GM18508 (cell line): ENCODE data around the gene MYO10.
"Not testable (repeated sequence)": the region's sequence is repeated elsewhere in the genome, so short reads cannot be mapped to it uniquely, and the experiment has no call there.

ENCODE experiments used
- ATAC-seq: cut with Tn5 transposase; IDR thresholded peaks from one replicate; pipeline ENCODE4 v1.9.1; 2021; ENCODE audit warnings: moderate number of reproducible peaks; ENCODE audit not compliant: insufficient read depth, unreplicated experiment

MYO10 gene

DNA sequence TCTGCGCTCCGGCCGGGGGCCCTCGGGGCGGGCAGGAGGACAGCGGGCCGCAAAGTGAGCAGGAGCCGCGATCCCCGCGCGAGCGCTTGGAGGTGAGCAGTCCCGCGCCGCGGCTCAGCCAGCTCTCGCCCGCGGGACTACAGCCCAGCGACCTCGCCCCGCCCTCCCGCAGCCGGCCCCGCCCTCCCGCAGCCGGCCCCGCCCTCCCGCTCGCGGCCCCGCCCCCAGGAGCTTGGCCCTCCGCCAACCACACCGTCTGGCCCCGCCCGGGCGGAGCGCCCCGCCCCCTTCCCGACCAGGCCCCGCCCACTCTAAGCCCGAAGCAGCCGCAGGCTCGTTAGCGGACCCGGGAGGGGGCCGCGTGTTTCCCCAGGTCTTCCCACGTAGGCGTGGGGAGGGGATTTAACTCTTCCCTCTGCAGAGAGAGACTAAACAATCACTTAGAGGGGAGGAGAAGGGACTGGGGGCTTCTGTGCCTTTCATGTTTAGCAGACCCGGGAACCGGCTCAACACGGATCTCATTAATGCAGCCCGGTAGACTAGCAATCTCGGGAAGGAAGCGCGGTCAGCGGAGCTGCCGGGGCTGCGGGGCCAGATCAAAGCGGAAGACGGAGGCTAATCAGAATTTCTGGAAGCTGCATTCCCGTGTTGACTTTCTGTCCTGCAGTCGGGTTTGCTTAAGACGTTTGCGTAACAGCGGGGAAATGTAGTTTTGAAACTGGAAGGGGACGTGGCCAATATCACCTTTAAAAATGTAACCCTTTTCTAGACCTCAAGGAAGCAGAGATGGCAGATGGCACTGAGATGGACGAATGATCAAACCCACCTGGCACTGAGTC is at the start of gene MYO10:
TSS of gene MYO10 (minus strand) at position 139 of the 839 bp plus-strand sequence. CDS start 480 bp downstream, outside the sequence.
- no peak for ATAC-seq

DNA sequence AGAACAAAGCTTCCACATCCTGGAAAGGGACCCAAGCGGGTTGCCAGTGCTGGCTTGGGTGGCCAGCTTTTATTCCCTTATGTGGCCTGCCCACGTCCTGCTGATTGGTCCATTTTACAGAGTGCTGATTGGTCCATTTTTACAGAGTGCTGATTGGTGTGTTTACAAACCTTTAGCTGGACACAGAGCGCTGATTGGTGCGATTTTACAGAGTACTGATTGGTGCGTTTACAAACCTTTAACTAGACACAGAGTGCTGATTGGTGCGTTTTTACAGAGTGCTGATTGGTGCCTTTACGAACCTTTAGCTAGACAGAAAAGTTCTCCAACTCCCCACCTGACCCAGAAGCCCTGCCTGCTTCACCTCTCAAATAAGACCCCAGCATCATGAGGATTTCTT is 49.2 kb upstream of the MYO10 start:
- ATAC-seq: not testable (repeated sequence)

DNA sequence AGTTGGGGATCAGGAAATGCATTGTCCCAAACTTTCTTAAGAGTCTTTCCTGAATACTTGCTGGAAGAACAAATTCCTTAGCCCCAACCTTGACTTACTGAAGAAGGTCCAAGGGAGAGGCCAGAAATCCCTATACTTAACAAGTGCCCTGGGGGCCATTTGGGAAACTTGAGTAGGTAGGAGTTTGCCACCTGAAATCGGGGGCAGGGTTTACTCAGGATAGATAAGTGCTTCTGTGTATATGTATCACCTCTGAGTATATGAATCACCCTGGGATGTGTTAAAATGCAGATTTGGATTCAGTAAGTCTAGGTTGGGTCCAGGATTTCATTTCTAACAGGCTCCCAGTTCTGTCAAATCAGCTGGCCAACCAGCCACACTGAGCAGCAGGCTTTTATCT is 47.9 kb upstream of the MYO10 start:
- no peak for ATAC-seq

DNA sequence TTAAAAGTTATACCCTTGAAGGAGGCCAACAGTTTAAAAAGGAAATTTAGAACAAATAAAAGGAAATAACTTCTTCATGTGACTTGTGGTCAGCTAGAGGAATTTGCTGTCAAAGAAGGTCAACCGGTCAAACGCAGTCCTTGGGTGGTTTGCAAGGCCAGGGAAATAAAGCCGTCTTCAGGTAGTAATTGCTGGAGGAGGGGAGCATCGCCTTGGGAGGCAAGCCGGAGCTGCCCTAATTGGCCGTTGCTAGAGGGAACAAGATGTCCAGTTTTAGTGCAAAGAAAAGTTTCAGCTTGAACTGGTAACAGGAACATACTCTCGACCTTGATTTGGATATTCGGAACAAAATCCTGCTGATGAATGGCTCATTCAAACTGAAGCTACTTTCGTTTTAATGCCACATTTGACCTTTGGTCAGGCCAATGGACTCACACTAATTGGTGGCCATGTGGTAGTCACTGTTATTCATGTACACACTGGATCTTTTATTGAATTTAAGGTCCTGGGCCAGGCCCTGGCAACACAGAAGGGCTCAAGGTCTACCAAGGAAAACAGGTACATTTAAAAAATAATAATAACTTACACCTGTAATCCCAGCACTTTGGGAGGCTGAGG is 47.0 kb upstream of the MYO10 start:
- no peak for ATAC-seq

DNA sequence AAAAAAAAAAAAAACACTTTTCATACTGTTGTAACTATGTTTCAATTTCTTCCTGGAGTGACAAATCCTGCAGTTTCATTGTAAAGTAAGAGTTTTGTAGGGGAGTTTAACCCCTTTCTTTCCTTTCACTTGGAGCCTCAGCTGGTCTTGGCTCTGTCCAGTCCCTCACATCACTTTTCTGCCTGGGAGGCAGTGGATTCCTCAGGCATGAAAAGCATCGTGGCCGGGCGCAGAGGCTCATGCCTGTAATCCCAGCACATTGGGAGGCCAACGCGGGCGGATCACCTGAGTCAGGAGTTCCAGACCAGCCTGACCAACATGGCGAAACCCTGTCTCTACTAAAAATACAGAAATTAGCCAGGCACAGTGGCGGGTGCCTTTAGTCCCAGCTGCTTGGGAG is 45.6 kb upstream of the MYO10 start:
- no peak for ATAC-seq

DNA sequence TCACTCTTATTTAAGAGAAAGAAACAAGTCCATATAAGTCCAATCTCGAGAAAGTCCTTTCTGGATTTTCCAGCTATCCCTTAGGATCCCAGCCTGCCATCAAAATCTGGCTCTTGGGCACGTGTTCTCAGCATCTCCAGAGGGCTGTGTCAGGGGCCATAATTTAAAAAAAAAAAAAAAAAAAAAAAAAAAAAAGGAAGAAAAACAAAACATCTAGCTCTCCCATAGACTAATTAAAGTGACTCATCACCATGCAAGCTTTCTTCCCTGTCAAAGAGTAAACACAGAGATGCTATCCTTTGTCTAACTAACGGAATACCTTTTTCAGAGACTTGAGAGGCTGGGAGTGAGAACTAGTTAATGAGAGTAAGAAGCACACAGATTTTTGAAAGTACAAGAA is 44.9 kb upstream of the MYO10 start:
- no peak for ATAC-seq

DNA sequence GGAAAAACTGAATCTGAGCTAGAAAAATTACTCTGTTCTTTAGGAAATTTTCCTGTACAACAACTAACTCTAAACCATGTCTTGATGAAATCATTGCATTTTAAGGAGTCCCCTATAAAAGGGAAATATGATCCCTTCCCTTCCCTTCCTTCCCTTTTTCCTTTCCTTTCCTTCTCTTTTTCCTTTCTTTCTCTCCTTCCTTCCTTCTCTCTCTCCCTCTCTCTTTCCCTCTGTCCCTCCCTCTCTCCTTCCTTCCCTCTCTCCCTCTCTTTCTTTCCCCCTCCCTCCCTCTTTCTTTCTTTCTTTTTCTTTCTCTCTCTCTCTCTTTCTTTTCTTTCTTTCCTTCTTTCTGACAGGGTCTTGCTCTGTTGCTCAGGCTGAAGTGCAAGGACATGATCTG is 42.2 kb upstream of the MYO10 start:
- no peak for ATAC-seq

DNA sequence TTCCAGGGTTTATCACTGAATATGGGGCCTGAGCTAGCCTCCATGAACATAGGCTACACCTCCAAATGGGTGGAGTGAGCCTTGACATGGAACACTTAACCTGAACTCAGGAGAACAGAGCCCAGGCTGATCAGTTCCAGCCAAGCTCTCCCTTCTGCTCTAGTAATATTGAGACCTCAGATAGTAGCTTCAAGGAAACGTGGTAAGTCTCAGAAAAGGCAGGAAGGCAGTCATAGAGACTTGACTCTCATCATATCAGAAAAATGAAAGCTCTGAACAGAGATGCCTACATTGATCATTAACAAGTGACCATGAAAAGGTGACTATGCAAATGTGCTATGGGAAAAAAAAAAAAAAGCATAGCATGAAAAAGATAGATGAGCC is 40.5 kb upstream of the MYO10 start:
- ATAC-seq: peak; percentile 80

DNA sequence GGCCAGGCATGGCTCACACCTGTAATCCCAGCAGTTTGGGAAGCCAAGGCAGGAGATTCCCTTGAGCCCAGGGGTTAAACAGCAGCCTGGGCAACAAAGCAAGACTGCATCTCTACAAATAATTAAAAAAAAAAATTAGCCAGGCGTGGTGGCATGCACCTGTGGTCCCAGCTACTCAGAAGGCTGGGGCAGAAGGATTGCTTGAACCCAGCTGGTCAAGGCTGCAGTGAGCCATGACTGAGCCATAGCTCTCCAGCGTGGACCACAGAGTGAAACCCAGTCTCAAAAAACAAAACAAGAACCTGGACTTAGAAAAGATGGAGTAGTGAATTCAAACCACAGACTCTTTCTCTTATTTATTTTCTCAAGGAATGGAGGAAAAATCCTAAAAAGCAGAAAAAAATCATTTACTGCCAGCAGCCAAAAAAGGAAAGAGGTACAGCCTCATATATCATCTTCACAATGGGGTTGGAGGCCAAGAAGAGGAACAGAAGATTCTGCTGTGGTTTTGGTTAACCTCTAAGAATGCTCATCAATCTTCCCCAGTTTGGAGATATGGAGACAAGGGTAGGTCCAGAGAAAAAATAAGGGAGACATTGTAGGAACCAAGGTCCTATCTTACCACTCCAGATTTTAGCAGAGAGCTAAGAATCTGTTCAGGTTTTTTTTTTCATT is 40.0 kb upstream of the MYO10 start:
- peak; percentile 69 for ATAC-seq

DNA sequence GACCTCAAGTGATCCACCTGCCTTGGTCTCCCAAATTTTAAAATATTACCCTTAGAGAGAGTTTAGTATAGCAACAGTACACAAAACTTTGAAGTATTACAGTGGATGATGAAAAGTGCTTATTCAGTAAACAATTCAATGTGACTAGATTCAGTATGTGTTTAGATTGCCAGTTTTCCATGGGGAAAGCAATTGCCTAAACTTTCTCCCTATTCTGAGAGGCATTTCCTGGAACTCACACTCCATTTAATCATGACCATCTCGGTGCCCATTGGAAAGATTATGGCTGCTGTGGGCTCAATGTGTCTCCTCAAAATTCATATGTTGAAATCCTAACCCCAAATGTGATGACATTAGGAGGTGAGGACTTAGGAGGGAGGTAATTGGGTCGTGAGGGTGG is 38.9 kb upstream of the MYO10 start:
- ATAC-seq: no peak

DNA sequence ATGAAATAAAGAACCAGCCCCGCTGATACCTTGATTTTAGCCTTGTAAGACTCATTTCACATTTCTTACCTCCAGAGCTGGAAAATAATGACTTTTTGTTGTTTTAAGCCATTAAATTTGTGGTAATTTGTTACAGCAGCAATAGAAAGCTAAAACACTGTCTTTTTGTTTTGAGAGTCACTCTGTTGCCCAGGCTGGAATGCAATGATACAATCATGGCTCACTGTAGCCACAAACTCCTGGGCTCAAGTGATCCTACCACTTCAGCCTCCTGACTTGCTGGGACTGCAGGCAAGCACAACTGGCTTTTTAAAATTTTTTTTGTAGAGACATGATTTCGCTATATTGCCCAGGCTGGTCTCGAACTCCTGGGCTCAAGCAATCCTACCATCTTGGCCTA is 34.7 kb upstream of the MYO10 start:
- no peak for ATAC-seq

DNA sequence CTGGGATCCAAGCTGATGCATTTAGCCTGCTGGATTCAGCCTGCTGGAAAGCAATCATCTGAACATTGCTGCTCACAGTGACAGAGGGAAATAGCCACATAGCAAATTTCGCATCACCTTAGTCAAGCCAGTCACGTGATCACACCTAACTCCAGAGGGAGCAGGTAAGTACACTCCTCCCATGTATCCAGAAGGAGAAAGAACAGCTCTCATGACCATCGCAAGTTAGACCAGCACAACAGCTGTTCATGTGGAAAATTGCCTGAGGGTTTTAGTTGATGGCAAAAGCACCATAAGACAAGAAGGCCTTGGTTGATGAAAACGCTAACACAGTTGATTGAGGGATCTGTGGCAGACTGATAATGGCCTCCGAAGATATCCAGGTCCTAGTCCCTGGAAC is 34.2 kb upstream of the MYO10 start:
- no peak for ATAC-seq

DNA sequence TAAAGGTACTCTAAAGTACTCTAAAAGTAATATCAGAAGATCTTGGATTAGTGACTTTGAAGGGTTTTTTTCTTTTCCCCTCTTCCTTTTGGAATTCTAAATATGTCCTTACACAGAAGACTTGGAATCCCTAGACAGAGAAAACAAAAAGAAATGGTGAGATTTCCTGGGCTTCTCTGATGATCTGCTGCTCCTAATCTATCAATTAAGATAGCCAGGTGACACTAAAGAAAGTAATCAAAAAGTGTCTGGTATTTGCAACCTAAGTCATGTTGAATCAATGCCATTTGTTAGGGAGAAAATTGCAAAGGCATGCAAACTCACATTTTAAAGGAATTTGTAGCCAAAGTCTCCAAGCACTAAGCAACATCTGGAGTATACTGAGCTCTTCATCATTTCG is 29.5 kb upstream of the MYO10 start:
- ATAC-seq: no peak

DNA sequence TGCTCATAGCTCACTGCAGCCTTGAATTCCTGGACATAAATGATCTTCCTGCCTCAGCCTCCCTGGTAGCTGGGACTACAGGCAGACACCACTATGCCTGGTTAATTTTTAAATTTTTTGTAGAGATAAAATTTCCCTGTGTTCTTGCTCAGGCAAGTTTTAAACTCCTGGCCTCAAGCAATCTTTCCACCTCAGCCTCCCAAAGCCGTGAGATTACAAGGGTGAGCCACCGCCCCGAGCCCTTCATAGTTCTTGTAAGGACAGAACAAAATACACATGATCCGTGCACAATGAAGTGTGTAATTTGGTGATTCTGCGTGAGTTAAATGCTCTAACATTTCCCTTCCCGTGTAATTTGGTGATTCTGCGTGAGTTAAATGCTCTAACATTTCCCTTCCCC is 27.7 kb upstream of the MYO10 start:
- no peak for ATAC-seq

DNA sequence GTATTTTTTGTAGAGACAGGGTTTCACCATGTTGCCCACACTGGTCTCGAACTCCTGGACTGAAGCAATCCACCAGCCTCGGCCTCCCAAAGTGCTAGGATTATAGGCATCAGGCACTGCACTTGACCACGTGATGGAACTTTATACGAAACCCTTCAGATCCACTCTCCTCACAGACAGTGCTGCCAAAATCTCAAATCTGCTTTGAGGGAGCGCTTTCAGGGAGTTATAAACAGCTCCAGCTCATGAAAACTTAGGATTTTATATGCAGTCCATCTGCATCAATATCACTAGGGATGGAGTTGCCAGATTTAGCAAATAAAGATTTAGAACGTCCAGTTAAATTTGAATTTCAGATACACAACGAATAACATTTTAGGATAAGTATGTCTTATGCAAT is 25.0 kb upstream of the MYO10 start:
- ATAC-seq: no peak

DNA sequence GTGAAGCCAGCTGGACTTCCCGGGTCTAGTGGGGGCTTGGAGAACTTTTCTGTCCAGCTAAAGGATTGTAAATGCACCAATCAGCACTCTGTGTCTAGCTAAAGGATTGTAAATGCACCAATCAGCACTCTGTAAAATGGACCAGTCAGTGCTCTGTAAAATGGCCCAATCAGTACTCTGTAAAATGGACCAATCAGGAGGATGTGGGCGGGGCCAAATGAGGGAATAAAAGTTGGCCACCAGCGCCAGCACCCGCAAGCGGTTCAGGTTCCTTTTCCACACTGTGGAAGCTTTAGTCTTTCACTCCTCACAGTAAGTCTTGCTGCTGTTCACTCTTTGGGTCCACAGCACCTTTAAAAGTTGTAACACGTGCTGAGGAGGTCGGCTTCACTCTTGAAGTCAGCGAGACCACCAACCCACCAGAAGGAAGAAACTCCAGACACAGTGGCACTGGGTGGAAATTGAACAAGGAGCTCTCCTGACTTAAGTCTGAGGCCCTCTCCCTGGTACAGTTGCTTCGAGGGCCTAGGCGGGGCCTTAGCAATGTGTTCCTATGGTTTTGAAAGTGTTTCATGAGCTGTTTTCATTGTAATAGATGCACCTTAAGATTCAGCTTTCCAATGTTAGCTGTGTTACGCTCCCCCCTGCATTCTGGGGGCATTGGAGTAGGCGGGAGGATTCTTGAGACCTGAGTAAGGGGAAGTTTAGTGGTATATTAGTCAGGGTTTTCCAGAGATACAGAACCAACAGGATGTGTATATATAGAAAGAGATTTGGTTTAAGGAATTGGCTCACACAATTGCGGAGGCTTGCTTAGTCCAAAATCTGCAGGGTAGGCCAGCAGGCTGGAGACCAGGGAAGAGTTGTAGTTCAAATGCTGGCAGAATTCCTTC is 21.5 kb upstream of the MYO10 start:
- no peak for ATAC-seq

DNA sequence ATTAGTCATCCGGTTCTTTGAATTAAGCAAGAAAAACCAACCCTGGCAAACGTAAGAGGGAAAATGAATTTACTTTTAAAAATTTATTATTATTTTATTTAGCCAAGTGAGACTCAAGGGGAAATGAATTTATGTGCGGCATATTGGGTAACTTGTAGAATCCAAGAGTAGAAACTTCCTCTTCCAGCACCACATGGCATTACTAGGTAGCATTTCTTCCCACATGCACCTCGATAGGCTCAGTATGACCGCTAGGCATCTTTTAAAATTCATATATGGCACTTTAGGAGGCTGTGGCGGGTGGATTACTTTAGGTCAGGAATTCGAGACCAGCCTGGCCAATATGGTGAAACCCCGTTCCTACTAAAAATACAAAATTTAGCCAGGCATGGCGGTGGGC is 17.6 kb upstream of the MYO10 start:
- no peak for ATAC-seq

DNA sequence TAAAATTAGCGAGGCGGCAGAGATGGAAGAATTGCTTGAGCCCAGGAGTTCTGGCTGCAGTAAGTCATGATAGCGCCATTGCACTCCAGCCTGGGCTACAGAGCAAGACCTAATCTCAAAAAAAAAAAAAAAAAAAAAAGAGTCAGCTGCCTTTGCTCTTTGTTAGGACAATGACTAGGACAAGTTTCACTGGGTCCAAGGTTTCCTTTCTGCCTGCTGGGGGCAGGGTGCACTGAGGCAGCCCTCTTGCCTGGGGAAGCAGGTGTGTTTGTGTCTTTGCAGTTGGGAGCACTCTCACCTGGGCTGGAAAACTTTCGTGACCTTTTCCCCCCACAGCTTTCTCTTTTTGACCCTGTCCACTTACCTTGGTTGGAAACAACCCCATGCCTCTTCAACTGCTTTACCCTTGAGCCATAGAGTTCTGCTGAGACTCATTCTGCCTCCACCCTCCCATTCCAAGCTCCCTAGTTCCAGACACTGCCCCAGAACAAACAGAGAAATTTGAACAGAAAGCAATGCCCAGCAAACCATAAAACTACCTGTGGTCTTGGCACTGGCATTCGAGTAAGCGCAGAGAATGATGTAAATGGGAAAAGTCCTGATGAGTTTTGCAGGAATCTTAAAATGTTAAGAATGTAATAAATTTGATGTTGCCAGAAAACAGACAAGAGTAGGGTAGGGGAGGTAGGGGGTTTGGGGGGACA is 17.0 kb upstream of the MYO10 start:
- ATAC-seq: no peak

DNA sequence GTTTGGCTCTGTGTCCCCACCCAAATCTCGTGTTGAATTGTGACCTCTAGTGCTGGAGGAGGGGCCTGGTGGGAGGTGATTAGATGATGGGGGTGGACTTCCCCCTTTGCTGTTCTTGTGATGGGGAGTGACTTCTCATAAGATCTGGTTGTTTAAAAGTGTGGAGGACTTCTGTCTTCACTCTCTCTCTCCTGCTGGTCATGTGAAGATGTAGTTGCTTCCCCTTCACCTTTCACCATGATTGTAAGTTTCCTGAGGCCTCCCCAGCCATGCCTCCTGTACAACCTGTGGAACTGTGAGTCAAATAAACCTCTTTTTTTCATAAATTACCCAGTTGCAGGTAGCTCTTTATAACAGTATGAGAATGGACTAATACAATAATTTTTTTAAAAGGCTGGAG is 10.6 kb upstream of the MYO10 start:
- no peak for ATAC-seq
